SH-SY5Y (cell line): Measurements from ENCODE around the gene CLCN7.

ENCODE experiments used
- GATA2 ChIP-seq: IDR thresholded peaks from 2 replicates; pipeline ENCODE4 v1.6.1; 2011; ENCODE audit warnings: mild to moderate bottlenecking, low read depth, low read length
- GATA3 ChIP-seq: IDR thresholded peaks from 2 replicates; pipeline ENCODE4 v1.6.1; 2011; ENCODE audit warnings: low read depth, mild to moderate bottlenecking, low read length, moderate library complexity

DNA sequence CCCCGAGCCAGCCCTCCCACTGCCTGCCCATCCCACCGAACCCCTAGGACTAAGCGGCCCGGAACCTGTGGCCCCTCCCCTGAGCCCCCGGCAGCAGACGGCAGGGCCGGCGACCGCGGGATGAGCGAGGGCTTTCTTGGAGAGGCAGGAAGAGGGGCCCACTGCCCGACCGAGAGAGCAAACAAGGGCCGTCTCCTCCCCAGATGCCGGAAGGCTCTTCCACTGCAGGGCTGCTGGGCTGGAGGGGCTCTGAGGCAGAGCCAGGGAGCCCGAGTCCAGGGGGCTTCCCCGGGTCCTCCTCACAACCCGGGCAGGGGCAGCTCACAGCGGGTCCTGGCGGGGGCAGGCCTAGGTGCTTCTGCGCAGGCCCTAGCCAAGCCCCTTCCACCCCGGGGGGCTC is 41.1 kb downstream of the CLCN7 start:
- TF ChIP-seq GATA2: no peak
- TF ChIP-seq GATA3: no peak
